GM23338 (cell line): ENCODE data around the gene KRTAP12-4. TPM values are rescaled to one million over a fixed set of nuclear protein-coding genes. Genes with fewer than 3 reads are reported as not detected.

Experiments used
- ATAC-seq: fragments of 200-7000 bp; cut with Tn5 transposase; 3 replicates; pipeline ENCODE4 v1.9.1; 2020
- DNase-seq: peaks from one replicate; pipeline ENCODE4 v3.0.0-alpha.2; 2015; ENCODE audit warnings: low spot score
- H2AFZ ChIP-seq: fragments of 200-600 bp; sonication (generic); 2 replicates; pipeline ENCODE4 v1.8.0; 2016; ENCODE audit warnings: antibody characterized with exemption, mild to moderate bottlenecking, moderate library complexity
- H3F3A ChIP-seq: fragments of 200-600 bp; sonication (generic); replicated peaks from 2 replicates; pipeline ENCODE4 v1.8.0; 2017; ENCODE audit warnings: antibody characterized with exemption, mixed run types, low read depth
- H3K27ac ChIP-seq: fragments of 200-600 bp; sonication (generic); 2 replicates; pipeline ENCODE4 v1.6.1; 2016; ENCODE audit warnings: low read depth
- H3K27me3 ChIP-seq: fragments of 200-600 bp; sonication (generic); 2 replicates; pipeline ENCODE4 v1.8.0; 2016; ENCODE audit warnings: mild to moderate bottlenecking, mixed run types, moderate library complexity; ENCODE audit not compliant: insufficient read depth
- H3K36me3 ChIP-seq: fragments of 200-600 bp; sonication (generic); 2 replicates; pipeline ENCODE4 v1.8.0; 2016; ENCODE audit warnings: mild to moderate bottlenecking; ENCODE audit not compliant: insufficient read depth
- H3K4me1 ChIP-seq: fragments of 200-600 bp; sonication (generic); 2 replicates; pipeline ENCODE4 v1.8.0; 2016; ENCODE audit warnings: mild to moderate bottlenecking, moderate library complexity; ENCODE audit not compliant: insufficient read depth
- H3K4me2 ChIP-seq: fragments of 200-600 bp; sonication (generic); 2 replicates; pipeline ENCODE4 v1.7.1; 2017; ENCODE audit warnings: mixed run types
- H3K4me3 ChIP-seq: fragments of 200-600 bp; sonication (generic); 2 replicates; pipeline ENCODE4 v1.6.1; 2016; ENCODE audit warnings: mixed run types
- H3K79me2 ChIP-seq: fragments of 200-600 bp; sonication (generic); replicated peaks from 2 replicates; pipeline ENCODE4 v1.8.0; 2017; ENCODE audit warnings: mild to moderate bottlenecking; ENCODE audit not compliant: insufficient read depth
- H3K9me2 ChIP-seq: fragments of 200-600 bp; sonication (generic); 2 replicates; pipeline ENCODE4 v1.8.0; 2017; ENCODE audit not compliant: insufficient read depth
- H4K20me1 ChIP-seq: fragments of 200-600 bp; sonication (generic); replicated peaks from 2 replicates; pipeline ENCODE4 v1.8.0; 2017; ENCODE audit warnings: mild to moderate bottlenecking; ENCODE audit not compliant: insufficient read depth
- H3K27ac Mint-ChIP-seq: 2 replicates; pipeline ENCODE4 v1.8.0; 2020; ENCODE audit warnings: inconsistent platforms, mild to moderate bottlenecking, moderate library complexity, mixed read lengths
- H3K27me3 Mint-ChIP-seq: 3 replicates; pipeline ENCODE4 v1.8.0; 2022; ENCODE audit warnings: low read depth, mild to moderate bottlenecking, moderate library complexity, mixed read lengths, inconsistent platforms; ENCODE audit not compliant: insufficient read depth, poor library complexity
- H3K36me3 Mint-ChIP-seq: 3 replicates; pipeline ENCODE4 v1.8.0; 2021; ENCODE audit warnings: low read depth, mild to moderate bottlenecking, inconsistent platforms, moderate library complexity, mixed read lengths
- H3K4me1 Mint-ChIP-seq: 3 replicates; pipeline ENCODE4 v1.8.0; 2020; ENCODE audit warnings: mild to moderate bottlenecking, inconsistent platforms, mixed read lengths
- H3K4me3 Mint-ChIP-seq: 3 replicates; pipeline ENCODE4 v1.8.0; 2021; ENCODE audit warnings: moderate library complexity, mild to moderate bottlenecking, inconsistent platforms, mixed read lengths
- H3K9me3 Mint-ChIP-seq: 3 replicates; pipeline ENCODE4 v1.8.0; 2020; ENCODE audit warnings: moderate library complexity, mild to moderate bottlenecking, inconsistent platforms, mixed read lengths
- CREB1 ChIP-seq: fragments of 250-450 bp; sonication (Bioruptor Pico); IDR thresholded peaks from 2 replicates; pipeline ENCODE4 v1.5.0; 2020; ENCODE audit warnings: low read depth, mild to moderate bottlenecking, moderate library complexity
- EZH2 ChIP-seq: fragments of 200-600 bp; sonication (generic); IDR thresholded peaks from one replicate; pipeline ENCODE4 v1.8.0; 2017; ENCODE audit warnings: antibody characterized with exemption, mild to moderate bottlenecking, low read depth; ENCODE audit not compliant: unreplicated experiment
- JUNB ChIP-seq: IDR thresholded peaks from one replicate; pipeline ENCODE4 v1.6.1; 2016; ENCODE audit warnings: antibody characterized with exemption; ENCODE audit not compliant: unreplicated experiment
- NANOG ChIP-seq: IDR thresholded peaks from 2 replicates; pipeline ENCODE4 v1.6.1; 2016; ENCODE audit warnings: antibody characterized with exemption, borderline replicate concordance
- STAT1 ChIP-seq: IDR thresholded peaks from one replicate; pipeline ENCODE4 v1.6.1; 2016; ENCODE audit warnings: antibody characterized with exemption; ENCODE audit not compliant: unreplicated experiment
- ZNF114 ChIP-seq: fragments of 250-450 bp; sonication (Bioruptor Pico); IDR thresholded peaks from 2 replicates; pipeline ENCODE4 v1.5.0; 2020; ENCODE audit warnings: mild to moderate bottlenecking, moderate library complexity
- ZNF331 ChIP-seq: fragments of 250-450 bp; sonication (Bioruptor Pico); IDR thresholded peaks from 2 replicates; pipeline ENCODE4 v1.5.0; 2020; ENCODE audit warnings: low read depth, mild to moderate bottlenecking, moderate library complexity
- polyA plus RNA-seq: library from polyadenylated mRNA; unstranded; fragments of >200 nt; fragmentation: Nextera tagmentation; extraction: Ambion mirVana; gene quantifications from 2 replicates; pipeline ENCODE4 v1.2.1, GENCODE V29; 2016
- total RNA-seq: library from RNA; depleted of rRNA; stranded (reverse); fragments of >200 nt; shearing (Covaris generic); gene quantifications from 2 replicates; pipeline ENCODE4 v1.2.3, GENCODE V29; 2014
- TF ChIP-seq, protein P1 (sequence below), 2 experiments: fragments of 200-600 bp in 1 of 2; sonication (generic) in 1 of 2; conservative IDR thresholded peaks; 2 replicates each; pipeline versions ENCODE4 v1.5.1 to v1.6.1; 2016 to 2017; ENCODE audit warnings: antibody characterized with exemption in 2 of 2, low read depth in 2 of 2, mild to moderate bottlenecking in 2 of 2, moderate library complexity in 1 of 2
- TF ChIP-seq, protein P2 (sequence below): IDR thresholded peaks from one replicate; pipeline ENCODE4 v1.6.1; 2018; ENCODE audit warnings: antibody characterized with exemption; ENCODE audit not compliant: unreplicated experiment

Gene KRTAP12-4
- total and polyA plus RNA-seq, 2 experiments from 2014 or later = not detected

DNA sequence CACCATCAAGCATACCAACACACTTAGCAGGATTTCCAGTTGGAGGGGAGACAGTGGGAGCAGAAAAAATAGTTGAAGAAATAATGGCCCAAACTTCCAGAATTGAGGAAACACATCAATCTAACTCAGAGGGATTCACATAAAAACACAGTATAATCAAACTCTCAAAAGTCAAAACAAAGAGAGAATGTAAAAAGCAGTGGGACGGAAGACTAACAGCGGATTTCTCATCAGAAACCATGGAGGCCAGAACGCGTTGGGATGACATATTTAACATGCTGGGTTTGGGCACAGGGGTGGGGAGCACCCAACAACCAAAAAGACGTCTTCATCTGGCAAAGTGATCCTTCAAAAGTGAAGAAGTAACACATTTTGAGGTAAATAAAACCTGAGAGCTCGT, 34.6 kb downstream of the KRTAP12-4 start (continued):
- TF ChIP-seq NANOG (no peak), JUNB (no peak), ZNF114 (CRISPR knock-in tag) (no peak), STAT1 (no peak)
- TF ChIP-seq, protein P1, sequence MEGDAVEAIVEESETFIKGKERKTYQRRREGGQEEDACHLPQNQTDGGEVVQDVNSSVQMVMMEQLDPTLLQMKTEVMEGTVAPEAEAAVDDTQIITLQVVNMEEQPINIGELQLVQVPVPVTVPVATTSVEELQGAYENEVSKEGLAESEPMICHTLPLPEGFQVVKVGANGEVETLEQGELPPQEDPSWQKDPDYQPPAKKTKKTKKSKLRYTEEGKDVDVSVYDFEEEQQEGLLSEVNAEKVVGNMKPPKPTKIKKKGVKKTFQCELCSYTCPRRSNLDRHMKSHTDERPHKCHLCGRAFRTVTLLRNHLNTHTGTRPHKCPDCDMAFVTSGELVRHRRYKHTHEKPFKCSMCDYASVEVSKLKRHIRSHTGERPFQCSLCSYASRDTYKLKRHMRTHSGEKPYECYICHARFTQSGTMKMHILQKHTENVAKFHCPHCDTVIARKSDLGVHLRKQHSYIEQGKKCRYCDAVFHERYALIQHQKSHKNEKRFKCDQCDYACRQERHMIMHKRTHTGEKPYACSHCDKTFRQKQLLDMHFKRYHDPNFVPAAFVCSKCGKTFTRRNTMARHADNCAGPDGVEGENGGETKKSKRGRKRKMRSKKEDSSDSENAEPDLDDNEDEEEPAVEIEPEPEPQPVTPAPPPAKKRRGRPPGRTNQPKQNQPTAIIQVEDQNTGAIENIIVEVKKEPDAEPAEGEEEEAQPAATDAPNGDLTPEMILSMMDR (conservative IDR thresholded peaks at IDR 0.05; ENCODE audit: low read depth in 2 of 2) = no peak
- TF ChIP-seq, protein P2, sequence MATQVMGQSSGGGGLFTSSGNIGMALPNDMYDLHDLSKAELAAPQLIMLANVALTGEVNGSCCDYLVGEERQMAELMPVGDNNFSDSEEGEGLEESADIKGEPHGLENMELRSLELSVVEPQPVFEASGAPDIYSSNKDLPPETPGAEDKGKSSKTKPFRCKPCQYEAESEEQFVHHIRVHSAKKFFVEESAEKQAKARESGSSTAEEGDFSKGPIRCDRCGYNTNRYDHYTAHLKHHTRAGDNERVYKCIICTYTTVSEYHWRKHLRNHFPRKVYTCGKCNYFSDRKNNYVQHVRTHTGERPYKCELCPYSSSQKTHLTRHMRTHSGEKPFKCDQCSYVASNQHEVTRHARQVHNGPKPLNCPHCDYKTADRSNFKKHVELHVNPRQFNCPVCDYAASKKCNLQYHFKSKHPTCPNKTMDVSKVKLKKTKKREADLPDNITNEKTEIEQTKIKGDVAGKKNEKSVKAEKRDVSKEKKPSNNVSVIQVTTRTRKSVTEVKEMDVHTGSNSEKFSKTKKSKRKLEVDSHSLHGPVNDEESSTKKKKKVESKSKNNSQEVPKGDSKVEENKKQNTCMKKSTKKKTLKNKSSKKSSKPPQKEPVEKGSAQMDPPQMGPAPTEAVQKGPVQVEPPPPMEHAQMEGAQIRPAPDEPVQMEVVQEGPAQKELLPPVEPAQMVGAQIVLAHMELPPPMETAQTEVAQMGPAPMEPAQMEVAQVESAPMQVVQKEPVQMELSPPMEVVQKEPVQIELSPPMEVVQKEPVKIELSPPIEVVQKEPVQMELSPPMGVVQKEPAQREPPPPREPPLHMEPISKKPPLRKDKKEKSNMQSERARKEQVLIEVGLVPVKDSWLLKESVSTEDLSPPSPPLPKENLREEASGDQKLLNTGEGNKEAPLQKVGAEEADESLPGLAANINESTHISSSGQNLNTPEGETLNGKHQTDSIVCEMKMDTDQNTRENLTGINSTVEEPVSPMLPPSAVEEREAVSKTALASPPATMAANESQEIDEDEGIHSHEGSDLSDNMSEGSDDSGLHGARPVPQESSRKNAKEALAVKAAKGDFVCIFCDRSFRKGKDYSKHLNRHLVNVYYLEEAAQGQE = no peak

DNA sequence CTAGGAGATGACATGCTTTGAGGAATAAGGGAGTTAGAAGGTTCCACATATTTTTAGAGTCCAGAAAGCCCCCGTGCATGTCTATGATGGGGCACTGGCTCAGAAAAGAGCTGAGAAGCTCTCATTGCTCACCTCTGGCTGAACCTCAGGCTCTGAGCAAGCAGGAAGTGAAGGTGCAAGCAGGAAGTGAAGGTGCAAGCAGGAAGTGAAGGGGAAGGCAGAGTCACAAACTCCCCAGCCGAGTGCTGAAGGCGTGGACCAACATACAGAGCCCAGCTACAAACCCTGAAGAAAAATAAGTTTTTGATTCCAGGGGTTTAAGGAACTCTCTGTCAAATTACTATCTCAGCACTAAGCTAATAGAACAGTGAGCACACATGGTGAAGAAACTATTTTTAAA, 35.5 kb downstream of the KRTAP12-4 start:
- no peak overlapping the region for H3K4me2 ChIP-seq
- no peaks in the 10 kb centered on the region for H3K9me2 ChIP-seq
- H2AFZ ChIP-seq = peak overlapping the region; percentile 4; the same call in 1 of the 2 replicates
- no peaks in the 10 kb centered on the region for H3K79me2 ChIP-seq
- Mint-ChIP-seq H3K9me3 (peaks cover 42% of the 10 kb centered on the region), H3K27ac (peak overlapping the region; percentile 74; the same call in 1 of the 2 replicates), H3K4me3 (no peak overlapping the region), H3K27me3 (peaks cover 5% of the 10 kb centered on the region), H3K4me1 (peaks cover 23% of the 10 kb centered on the region; the same call in 2 of the 3 replicates), H3K36me3 (peaks cover 26% of the 10 kb centered on the region)
- no peaks in the 10 kb centered on the region; the same call in 1 of the 2 replicates for H3K36me3 ChIP-seq
- H3F3A ChIP-seq = no peaks in the 10 kb centered on the region
- H3K27ac ChIP-seq = no peak overlapping the region
- ATAC-seq = no peak
- H3K4me1 ChIP-seq = no peaks in the 10 kb centered on the region
- TF ChIP-seq CREB1 (CRISPR knock-in tag) (no peak), EZH2 (no peak), ZNF331 (no peak)
- TF ChIP-seq, protein P2 = no peak
- no peaks in the 10 kb centered on the region for H4K20me1 ChIP-seq
- no peak for DNase-seq
- H3K27me3 ChIP-seq = no peaks in the 10 kb centered on the region
- H3K4me3 ChIP-seq = no peak overlapping the region
